Central memory CD8-positive, alpha-beta T cell (primary cell): ENCODE results near the gene TNRC6A.
"Not testable (repeated sequence)": the region's sequence is repeated elsewhere in the genome, so short reads cannot be mapped to it uniquely, and the experiment has no call there.

Source experiments
- ATAC-seq: fragments of 150-1000 bp; cut with Tn5 transposase; replicated peaks from 2 replicates; pipeline ENCODE4 v1.10.0; 2022; ENCODE audit warnings: mild to moderate bottlenecking, moderate FRiP score, moderate number of reproducible peaks; ENCODE audit not compliant: poor library complexity, severe bottlenecking; ENCODE audit errors: extremely low read depth
- DNase-seq, 2 donors: peaks; one replicate each; pipeline ENCODE4 v3.0.0; 2021; ENCODE audit warnings: low spot score in 2 of 2
- H3K27ac Mint-ChIP-seq: one replicate; pipeline ENCODE4 v1.8.0; 2022; ENCODE audit warnings: low read depth, mild to moderate bottlenecking, moderate library complexity, mixed read lengths
- H3K27me3 Mint-ChIP-seq: one replicate; pipeline ENCODE4 v1.8.0; 2022; ENCODE audit warnings: mixed read lengths
- H3K36me3 Mint-ChIP-seq: one replicate; pipeline ENCODE4 v1.8.0; 2022; ENCODE audit warnings: mild to moderate bottlenecking, moderate library complexity, mixed read lengths; ENCODE audit not compliant: insufficient read depth
- H3K4me1 Mint-ChIP-seq: one replicate; pipeline ENCODE4 v1.8.0; 2022; ENCODE audit warnings: mixed read lengths
- H3K4me3 Mint-ChIP-seq: one replicate; pipeline ENCODE4 v1.8.0; 2022; ENCODE audit warnings: mild to moderate bottlenecking, moderate library complexity, mixed read lengths
- H3K9me3 Mint-ChIP-seq: one replicate; pipeline ENCODE4 v1.8.0; 2022; ENCODE audit warnings: mixed read lengths

The TNRC6A gene

DNA sequence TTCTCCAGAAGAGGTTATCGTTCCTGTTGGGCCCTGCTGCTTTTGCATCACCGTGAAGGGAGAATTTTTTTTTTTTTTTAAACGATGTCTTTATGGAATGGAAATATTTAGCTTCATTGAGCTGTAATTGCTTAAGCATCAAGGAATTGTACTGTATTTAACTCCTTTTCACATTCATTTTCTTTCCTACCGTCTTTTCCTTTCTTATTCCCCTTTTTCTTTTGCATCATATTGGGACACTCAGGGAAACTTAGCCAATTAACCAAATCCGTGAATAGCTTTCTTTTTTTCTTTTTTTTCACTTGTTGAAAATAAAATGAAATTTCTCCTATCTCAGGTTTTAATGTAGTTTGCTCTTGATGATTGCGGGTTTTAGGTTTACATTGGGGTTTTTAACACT is 1.5 kb downstream of the TNRC6A start:
- ATAC-seq (no peak), DNase-seq (no peak)
- Mint-ChIP-seq H3K4me1 (peaks cover 43% of the 10 kb centered on the region), H3K27ac (peak overlapping the region; percentile 100), H3K4me3 (peak overlapping the region; percentile 100), H3K9me3 (no peaks in the 10 kb centered on the region), H3K36me3 (peaks cover 26% of the 10 kb centered on the region), H3K27me3 (no peaks in the 10 kb centered on the region)

- Mint-ChIP-seq H3K36me3 (peaks cover 28% of the 10 kb centered on the region), H3K4me3 (peak overlapping the region; percentile 100), H3K4me1 (peaks cover 52% of the 10 kb centered on the region), H3K27ac (peak overlapping the region; percentile 100), H3K27me3 (no peaks in the 10 kb centered on the region), H3K9me3 (no peaks in the 10 kb centered on the region)
- no peak for DNase-seq
- no peak for ATAC-seq
Observed at GRCh38 chr16:24731722-24732419, 2.4 kb downstream of the TNRC6A start.

- ATAC-seq (no peak), DNase-seq (no peak)
- H3K4me3 Mint-ChIP-seq = no peak overlapping the region
- H3K27ac Mint-ChIP-seq = peak overlapping the region; percentile 69
- peaks cover 28% of the 10 kb centered on the region for H3K36me3 Mint-ChIP-seq
- peaks cover 74% of the 10 kb centered on the region for H3K4me1 Mint-ChIP-seq
- H3K27me3 Mint-ChIP-seq = no peaks in the 10 kb centered on the region
- H3K9me3 Mint-ChIP-seq = no peaks in the 10 kb centered on the region
Observed at GRCh38 chr16:24734382-24734781, 4.9 kb downstream of the TNRC6A start.

DNA sequence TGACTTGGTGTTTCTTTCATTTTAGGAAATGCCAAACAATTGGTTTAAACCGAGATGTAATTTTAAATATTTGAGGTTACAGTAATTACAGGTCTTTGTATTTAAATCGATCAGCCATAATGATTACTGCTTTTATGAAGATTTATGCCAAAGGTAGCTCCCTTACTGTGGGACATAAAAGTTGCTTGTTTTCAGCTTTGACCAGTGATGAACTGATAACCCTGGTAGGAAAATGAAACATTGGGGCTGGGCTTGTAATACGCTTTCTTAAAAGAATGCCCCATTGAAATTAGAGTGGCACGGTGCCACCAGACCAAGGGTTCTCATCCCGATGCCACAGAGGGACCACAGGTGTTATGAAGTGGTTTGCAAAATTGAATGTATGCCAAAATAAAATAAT is 7.3 kb downstream of the TNRC6A start:
- peaks cover 83% of the 10 kb centered on the region for H3K4me1 Mint-ChIP-seq

DNA sequence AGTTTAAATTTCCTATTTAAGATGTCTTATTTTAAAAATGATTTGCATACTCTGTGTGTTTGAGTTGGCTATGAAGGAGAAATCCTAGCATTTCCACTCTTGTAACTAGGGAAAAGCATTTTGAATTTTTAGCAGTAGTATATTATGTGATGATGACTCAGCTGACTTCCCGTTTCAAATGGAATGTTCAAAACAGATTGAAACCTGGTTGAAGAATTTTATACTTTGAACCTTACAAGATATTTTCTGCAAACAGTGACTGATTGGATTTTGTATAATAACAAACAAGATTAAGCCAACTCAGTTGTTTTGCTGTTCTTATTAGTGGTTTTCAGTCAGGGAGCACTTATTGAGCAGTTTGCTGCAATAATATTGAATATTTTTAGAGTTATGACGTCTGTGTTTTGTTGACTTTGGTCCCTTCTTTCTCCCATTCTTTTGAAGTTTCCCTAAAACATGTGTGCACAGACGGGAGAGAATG is 8.0 kb downstream of the TNRC6A start:
- H3K36me3 Mint-ChIP-seq = peaks cover 20% of the 10 kb centered on the region
- H3K9me3 Mint-ChIP-seq = no peaks in the 10 kb centered on the region
- DNase-seq = no peak
- ATAC-seq = no peak
- H3K4me3 Mint-ChIP-seq = no peak overlapping the region
- no peak overlapping the region for H3K27ac Mint-ChIP-seq
- peaks cover 81% of the 10 kb centered on the region for H3K4me1 Mint-ChIP-seq
- H3K27me3 Mint-ChIP-seq = no peaks in the 10 kb centered on the region

More for the DNA sequence above, 7.3 kb downstream of the TNRC6A start:
- Mint-ChIP-seq H3K9me3 (no peaks in the 10 kb centered on the region), H3K27me3 (no peaks in the 10 kb centered on the region), H3K36me3 (peaks cover 21% of the 10 kb centered on the region), H3K4me3 (peak overlapping the region; percentile 12), H3K27ac (no peak overlapping the region)
- DNase-seq = no peak
- ATAC-seq = no peak

DNA sequence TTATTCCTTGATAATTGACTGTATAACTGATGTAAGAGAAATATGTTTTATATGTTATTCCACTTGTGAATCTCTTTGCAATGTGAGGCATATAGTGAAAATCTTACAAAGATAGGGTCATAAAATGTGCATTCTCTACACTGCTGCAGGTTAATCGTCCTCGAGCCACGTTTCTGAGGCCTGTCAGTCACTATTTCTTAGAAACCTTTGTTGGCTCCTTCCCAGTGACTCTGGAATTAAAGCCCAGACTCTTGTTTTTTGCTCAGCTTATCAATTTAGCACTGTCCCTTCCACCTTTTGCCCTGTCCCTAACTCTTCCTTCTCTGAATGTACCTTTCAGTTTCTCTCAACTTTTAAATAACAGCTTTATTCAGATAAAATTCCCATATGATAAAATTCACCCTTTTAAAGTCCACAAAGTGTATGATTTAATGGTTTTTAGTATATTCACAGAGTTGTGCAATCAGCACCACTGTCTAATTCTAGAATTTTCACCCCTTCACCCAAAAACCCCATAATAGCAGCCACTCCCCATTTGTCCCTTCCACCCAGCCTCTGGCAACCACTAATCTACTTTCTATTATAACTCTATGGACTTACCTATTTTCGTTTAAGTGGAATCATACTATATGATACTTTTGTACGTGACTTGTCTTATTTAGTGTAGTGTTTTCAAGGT is 8.6 kb downstream of the TNRC6A start:
- no peaks in the 10 kb centered on the region for H3K9me3 Mint-ChIP-seq
- no peak overlapping the region for H3K27ac Mint-ChIP-seq
- peaks cover 79% of the 10 kb centered on the region for H3K4me1 Mint-ChIP-seq
- DNase-seq (no peak), ATAC-seq (no peak)
- H3K36me3 Mint-ChIP-seq = peaks cover 20% of the 10 kb centered on the region
- peak overlapping the region; percentile 2 for H3K4me3 Mint-ChIP-seq
- H3K27me3 Mint-ChIP-seq = no peaks in the 10 kb centered on the region

- DNase-seq = no peak
- ATAC-seq = no peak
- Mint-ChIP-seq H3K27me3 (no peaks in the 10 kb centered on the region), H3K4me3 (no peak overlapping the region), H3K27ac (no peak overlapping the region), H3K4me1 (peaks cover 77% of the 10 kb centered on the region), H3K9me3 (no peaks in the 10 kb centered on the region), H3K36me3 (peaks cover 17% of the 10 kb centered on the region)
Observed at GRCh38 chr16:24738895-24739294, 9.4 kb downstream of the TNRC6A start.

GRCh38 chr16:24741862-24742261 is 12.4 kb downstream of the TNRC6A start:
- DNase-seq = no peak
- Mint-ChIP-seq H3K27ac (no peak overlapping the region), H3K4me3 (no peak overlapping the region), H3K4me1 (peaks cover 79% of the 10 kb centered on the region), H3K9me3 (no peaks in the 10 kb centered on the region), H3K36me3 (peaks cover 15% of the 10 kb centered on the region), H3K27me3 (no peaks in the 10 kb centered on the region)
- ATAC-seq = no peak

- not testable (repeated sequence) for ATAC-seq, H3K4me3 Mint-ChIP-seq, H3K27me3 Mint-ChIP-seq, DNase-seq, H3K9me3 Mint-ChIP-seq, H3K27ac Mint-ChIP-seq
- H3K36me3 Mint-ChIP-seq = peaks cover 15% of the 10 kb centered on the region
- H3K4me1 Mint-ChIP-seq = peaks cover 83% of the 10 kb centered on the region
Observed at GRCh38 chr16:24742610-24743009, 13.2 kb downstream of the TNRC6A start.

- no peaks in the 10 kb centered on the region for H3K27me3 Mint-ChIP-seq
- H3K36me3 Mint-ChIP-seq = peaks cover 9% of the 10 kb centered on the region
- ATAC-seq (no peak), DNase-seq (no peak)
- H3K4me3 Mint-ChIP-seq = no peak overlapping the region
- no peaks in the 10 kb centered on the region for H3K9me3 Mint-ChIP-seq
- H3K4me1 Mint-ChIP-seq = peaks cover 75% of the 10 kb centered on the region
- H3K27ac Mint-ChIP-seq = peak overlapping the region; percentile 13
Observed at GRCh38 chr16:24745391-24745790, 15.9 kb downstream of the TNRC6A start.

DNA sequence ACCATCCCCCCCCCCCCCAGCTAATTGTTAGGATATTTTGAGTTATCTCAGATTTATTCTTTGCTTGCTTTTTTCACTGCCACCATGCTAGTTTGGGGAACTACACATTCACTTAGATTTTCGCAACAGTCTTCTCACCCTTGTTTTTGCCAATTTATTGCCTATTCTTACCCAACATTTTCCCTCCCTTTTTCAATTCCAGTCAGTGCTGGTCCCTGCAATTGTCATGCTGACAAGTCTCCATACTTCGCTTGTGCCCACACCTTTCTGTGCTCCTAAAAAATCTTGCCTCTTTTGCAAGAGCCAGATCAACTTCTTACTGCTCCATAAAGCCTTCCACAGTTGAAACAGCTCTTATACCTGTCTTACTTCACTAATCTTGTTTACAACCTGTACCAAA is 16.3 kb downstream of the TNRC6A start:
- H3K9me3 Mint-ChIP-seq = no peaks in the 10 kb centered on the region
- peaks cover 6% of the 10 kb centered on the region for H3K36me3 Mint-ChIP-seq
- ATAC-seq (no peak), DNase-seq (no peak)
- H3K4me3 Mint-ChIP-seq = no peak overlapping the region
- H3K4me1 Mint-ChIP-seq = peaks cover 75% of the 10 kb centered on the region
- no peaks in the 10 kb centered on the region for H3K27me3 Mint-ChIP-seq
- no peak overlapping the region for H3K27ac Mint-ChIP-seq

GRCh38 chr16:24747441-24747840 is 18.0 kb downstream of the TNRC6A start:
- H3K36me3 Mint-ChIP-seq = peaks cover 3% of the 10 kb centered on the region
- ATAC-seq (no peak), DNase-seq (no peak)
- no peaks in the 10 kb centered on the region for H3K27me3 Mint-ChIP-seq
- no peak overlapping the region for H3K27ac Mint-ChIP-seq
- H3K9me3 Mint-ChIP-seq = no peaks in the 10 kb centered on the region
- H3K4me1 Mint-ChIP-seq = peaks cover 74% of the 10 kb centered on the region
- no peak overlapping the region for H3K4me3 Mint-ChIP-seq

DNA sequence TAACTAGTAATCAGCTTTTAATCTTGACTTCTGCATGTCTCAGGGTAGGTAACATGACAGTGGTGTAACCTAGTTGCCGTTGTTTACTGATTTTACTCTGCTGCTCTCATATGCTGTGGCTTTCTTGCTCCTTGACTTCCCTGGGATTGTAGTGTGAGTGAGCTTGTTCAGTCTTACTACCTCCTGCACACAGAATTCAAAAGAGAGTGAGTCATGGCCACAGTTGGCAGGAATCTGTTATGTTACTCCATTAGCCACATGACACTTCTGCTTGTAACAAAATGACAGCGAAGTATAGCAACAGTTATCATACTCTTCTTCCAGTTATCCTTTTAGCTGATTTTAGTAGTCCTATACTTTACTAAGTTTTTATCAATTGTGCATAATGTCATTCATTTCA is 18.8 kb downstream of the TNRC6A start:
- Mint-ChIP-seq H3K36me3 (peaks cover 3% of the 10 kb centered on the region), H3K27ac (no peak overlapping the region), H3K27me3 (no peaks in the 10 kb centered on the region), H3K4me1 (peaks cover 80% of the 10 kb centered on the region), H3K4me3 (no peak overlapping the region), H3K9me3 (no peaks in the 10 kb centered on the region)
- DNase-seq (no peak), ATAC-seq (no peak)
